K562 (cell line): ENCODE results near the gene TNFAIP8L2. TPM values are rescaled to one million over a fixed set of nuclear protein-coding genes. Genes with fewer than 3 reads are reported as not detected.

Experiments used
- CC2D1A ChIP-seq: fragments of 450-650 bp; IDR thresholded peaks from 2 replicates; pipeline ENCODE4 v1.6.1; 2017; ENCODE audit warnings: mild to moderate bottlenecking
- COPS2 ChIP-seq: fragments of 450-650 bp; conservative IDR thresholded peaks from 2 replicates; pipeline ENCODE4 v1.6.1; 2016; ENCODE audit warnings: mild to moderate bottlenecking, moderate library complexity
- ESRRB ChIP-seq: fragments of 250-450 bp; sonication (Bioruptor Pico); IDR thresholded peaks from 2 replicates; pipeline ENCODE4 v1.5.0; 2020; ENCODE audit warnings: mild to moderate bottlenecking, moderate library complexity, borderline replicate concordance
- HLTF ChIP-seq: fragments of 450-650 bp; IDR thresholded peaks from 2 replicates; pipeline ENCODE4 v1.6.1; 2016
- MBD2 ChIP-seq: sonication (generic); IDR thresholded peaks from 2 replicates; pipeline ENCODE4 v1.6.1; 2016; ENCODE audit warnings: low read depth, borderline replicate concordance
- MXI1 ChIP-seq: IDR thresholded peaks from 2 replicates; pipeline ENCODE4 v1.6.1; 2011; ENCODE audit warnings: low read depth, mild to moderate bottlenecking, improper control_type of control experiment, low read length
- NUFIP1 ChIP-seq: fragments of 450-650 bp; IDR thresholded peaks from 2 replicates; pipeline ENCODE4 v1.6.1; 2018; ENCODE audit not compliant: partially characterized antibody
- SMARCC2 ChIP-seq: fragments of 450-650 bp; IDR thresholded peaks from 2 replicates; pipeline ENCODE4 v1.6.1; 2017; ENCODE audit warnings: antibody characterized with exemption, moderate library complexity, mild to moderate bottlenecking, low read depth
- ZNF408 ChIP-seq: fragments of 250-450 bp; sonication (Bioruptor Pico); IDR thresholded peaks from 2 replicates; pipeline ENCODE4 v1.4.0; 2020; ENCODE audit warnings: low read depth, mild to moderate bottlenecking, moderate library complexity
- polyA plus RNA-seq, 8 experiments: library from polyadenylated mRNA; depleted of rRNA in 4 of 8; stranded (reverse) in 5 of 8; unstranded in 3 of 8; fragments of >200 nt; fragmentation: Nextera tagmentation in 2 of 8; fragmentation: Illumina TruSeq in 1 of 8; extraction: Ambion mirVana in 2 of 8; extraction: Trizol in 1 of 8; gene quantifications; 2 replicates each; pipeline versions ENCODE4 v1.2.1 to v1.2.3, GENCODE V29; 2011 to 2014; ENCODE audit warnings: inconsistent platforms in 1 of 8, missing spikeins in 1 of 8
- total RNA-seq, 7 experiments: library from RNA; depleted of rRNA in 6 of 7; stranded (reverse); fragments of >200 nt in 6 of 7; fragmentation: Illumina TruSeq in 2 of 7; extraction: Trizol in 2 of 7; gene quantifications; 2 replicates each; pipeline versions ENCODE4 v1.2.1 to v1.2.3, GENCODE V29; 2011 to 2021; ENCODE audit warnings: low replicate concordance in 1 of 7
- TF ChIP-seq, protein P1 (sequence below): fragments of 200-600 bp; sonication (generic); IDR thresholded peaks from one replicate; pipeline ENCODE4 v1.6.1; 2012; ENCODE audit warnings: mild to moderate bottlenecking, low read depth, low read length, inconsistent platforms
- TF ChIP-seq, protein P2 (sequence below), 2 experiments: fragments of 450-650 bp in 1 of 2; sonication (generic) in 1 of 2; formaldehyde crosslinking; conservative IDR thresholded peaks; 2 replicates each; pipeline versions ENCODE4 v1.4.0 to v1.8.1; 2020 to 2022; ENCODE audit warnings: mild to moderate bottlenecking in 1 of 2, missing genetic modification reagents in 1 of 2

The TNFAIP8L2 gene
- total and polyA plus RNA-seq, 9 of the 15 experiments (the other 6 are each of a cell fraction or from before 2014, with no cell fraction given) = 0.05 to 1.7 (median 0.52) TPM

DNA sequence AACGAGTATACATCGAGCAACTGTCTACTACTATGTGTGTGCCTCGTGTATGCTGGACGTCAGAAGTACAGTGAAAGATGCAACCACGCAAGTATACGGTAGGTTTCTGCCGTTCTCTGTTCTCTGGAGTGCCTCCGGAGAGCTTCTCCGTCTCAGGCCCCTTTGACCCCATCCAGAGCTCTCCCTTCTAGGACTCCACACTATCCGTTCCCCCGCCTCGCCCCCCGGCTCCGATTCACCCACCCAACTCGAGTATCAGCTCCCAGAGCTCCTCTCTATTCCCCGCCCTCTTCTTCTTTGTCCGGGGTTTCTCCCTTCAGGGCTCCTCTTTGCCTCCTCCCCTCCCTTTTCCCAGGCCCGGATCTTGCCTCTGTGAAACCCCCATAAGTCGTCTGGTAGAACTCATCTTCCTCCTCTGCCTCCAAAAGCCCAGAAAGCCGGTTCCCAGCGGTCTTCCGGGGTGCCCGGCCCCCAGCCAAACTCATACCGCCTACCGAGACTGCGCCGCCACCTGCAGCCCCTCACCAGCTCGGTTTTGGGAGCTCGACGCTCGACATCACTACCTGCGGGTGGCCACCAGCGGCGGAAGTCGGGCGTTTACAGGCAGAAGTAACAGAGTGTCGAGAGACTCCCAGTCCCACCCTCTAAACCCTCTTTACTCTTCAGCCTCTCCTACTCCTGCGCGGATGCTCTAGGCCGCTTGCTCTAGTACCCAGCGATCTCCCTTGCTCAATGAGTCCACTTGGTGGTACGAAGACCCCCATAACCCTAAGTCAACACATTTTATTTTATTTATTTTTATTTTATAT is 33.4 kb downstream of the TNFAIP8L2 start, which contains the start of gene VPS72 (continued):
- TF ChIP-seq, protein P1, sequence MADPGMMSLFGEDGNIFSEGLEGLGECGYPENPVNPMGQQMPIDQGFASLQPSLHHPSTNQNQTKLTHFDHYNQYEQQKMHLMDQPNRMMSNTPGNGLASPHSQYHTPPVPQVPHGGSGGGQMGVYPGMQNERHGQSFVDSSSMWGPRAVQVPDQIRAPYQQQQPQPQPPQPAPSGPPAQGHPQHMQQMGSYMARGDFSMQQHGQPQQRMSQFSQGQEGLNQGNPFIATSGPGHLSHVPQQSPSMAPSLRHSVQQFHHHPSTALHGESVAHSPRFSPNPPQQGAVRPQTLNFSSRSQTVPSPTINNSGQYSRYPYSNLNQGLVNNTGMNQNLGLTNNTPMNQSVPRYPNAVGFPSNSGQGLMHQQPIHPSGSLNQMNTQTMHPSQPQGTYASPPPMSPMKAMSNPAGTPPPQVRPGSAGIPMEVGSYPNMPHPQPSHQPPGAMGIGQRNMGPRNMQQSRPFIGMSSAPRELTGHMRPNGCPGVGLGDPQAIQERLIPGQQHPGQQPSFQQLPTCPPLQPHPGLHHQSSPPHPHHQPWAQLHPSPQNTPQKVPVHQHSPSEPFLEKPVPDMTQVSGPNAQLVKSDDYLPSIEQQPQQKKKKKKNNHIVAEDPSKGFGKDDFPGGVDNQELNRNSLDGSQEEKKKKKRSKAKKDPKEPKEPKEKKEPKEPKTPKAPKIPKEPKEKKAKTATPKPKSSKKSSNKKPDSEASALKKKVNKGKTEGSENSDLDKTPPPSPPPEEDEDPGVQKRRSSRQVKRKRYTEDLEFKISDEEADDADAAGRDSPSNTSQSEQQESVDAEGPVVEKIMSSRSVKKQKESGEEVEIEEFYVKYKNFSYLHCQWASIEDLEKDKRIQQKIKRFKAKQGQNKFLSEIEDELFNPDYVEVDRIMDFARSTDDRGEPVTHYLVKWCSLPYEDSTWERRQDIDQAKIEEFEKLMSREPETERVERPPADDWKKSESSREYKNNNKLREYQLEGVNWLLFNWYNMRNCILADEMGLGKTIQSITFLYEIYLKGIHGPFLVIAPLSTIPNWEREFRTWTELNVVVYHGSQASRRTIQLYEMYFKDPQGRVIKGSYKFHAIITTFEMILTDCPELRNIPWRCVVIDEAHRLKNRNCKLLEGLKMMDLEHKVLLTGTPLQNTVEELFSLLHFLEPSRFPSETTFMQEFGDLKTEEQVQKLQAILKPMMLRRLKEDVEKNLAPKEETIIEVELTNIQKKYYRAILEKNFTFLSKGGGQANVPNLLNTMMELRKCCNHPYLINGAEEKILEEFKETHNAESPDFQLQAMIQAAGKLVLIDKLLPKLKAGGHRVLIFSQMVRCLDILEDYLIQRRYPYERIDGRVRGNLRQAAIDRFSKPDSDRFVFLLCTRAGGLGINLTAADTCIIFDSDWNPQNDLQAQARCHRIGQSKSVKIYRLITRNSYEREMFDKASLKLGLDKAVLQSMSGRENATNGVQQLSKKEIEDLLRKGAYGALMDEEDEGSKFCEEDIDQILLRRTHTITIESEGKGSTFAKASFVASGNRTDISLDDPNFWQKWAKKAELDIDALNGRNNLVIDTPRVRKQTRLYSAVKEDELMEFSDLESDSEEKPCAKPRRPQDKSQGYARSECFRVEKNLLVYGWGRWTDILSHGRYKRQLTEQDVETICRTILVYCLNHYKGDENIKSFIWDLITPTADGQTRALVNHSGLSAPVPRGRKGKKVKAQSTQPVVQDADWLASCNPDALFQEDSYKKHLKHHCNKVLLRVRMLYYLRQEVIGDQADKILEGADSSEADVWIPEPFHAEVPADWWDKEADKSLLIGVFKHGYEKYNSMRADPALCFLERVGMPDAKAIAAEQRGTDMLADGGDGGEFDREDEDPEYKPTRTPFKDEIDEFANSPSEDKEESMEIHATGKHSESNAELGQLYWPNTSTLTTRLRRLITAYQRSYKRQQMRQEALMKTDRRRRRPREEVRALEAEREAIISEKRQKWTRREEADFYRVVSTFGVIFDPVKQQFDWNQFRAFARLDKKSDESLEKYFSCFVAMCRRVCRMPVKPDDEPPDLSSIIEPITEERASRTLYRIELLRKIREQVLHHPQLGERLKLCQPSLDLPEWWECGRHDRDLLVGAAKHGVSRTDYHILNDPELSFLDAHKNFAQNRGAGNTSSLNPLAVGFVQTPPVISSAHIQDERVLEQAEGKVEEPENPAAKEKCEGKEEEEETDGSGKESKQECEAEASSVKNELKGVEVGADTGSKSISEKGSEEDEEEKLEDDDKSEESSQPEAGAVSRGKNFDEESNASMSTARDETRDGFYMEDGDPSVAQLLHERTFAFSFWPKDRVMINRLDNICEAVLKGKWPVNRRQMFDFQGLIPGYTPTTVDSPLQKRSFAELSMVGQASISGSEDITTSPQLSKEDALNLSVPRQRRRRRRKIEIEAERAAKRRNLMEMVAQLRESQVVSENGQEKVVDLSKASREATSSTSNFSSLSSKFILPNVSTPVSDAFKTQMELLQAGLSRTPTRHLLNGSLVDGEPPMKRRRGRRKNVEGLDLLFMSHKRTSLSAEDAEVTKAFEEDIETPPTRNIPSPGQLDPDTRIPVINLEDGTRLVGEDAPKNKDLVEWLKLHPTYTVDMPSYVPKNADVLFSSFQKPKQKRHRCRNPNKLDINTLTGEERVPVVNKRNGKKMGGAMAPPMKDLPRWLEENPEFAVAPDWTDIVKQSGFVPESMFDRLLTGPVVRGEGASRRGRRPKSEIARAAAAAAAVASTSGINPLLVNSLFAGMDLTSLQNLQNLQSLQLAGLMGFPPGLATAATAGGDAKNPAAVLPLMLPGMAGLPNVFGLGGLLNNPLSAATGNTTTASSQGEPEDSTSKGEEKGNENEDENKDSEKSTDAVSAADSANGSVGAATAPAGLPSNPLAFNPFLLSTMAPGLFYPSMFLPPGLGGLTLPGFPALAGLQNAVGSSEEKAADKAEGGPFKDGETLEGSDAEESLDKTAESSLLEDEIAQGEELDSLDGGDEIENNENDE = no peak
- TF ChIP-seq, protein P2, sequence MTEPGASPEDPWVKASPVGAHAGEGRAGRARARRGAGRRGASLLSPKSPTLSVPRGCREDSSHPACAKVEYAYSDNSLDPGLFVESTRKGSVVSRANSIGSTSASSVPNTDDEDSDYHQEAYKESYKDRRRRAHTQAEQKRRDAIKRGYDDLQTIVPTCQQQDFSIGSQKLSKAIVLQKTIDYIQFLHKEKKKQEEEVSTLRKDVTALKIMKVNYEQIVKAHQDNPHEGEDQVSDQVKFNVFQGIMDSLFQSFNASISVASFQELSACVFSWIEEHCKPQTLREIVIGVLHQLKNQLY (CRISPR knock-in tag; conservative IDR thresholded peaks at IDR 0.05) = no peak
- no peak for TF ChIP-seq COPS2
- TF ChIP-seq CC2D1A = peak; percentile 37; the same call in 1 of the 2 replicates
- TF ChIP-seq MBD2 = 0 out of 2 replicates have a peak, but pooled peaks have one; percentile 69
- no peak for TF ChIP-seq ZNF408
- TF ChIP-seq HLTF = no peak
- no peak for TF ChIP-seq ESRRB (CRISPR knock-in tag)
- 0 out of 2 replicates have a peak, but pooled peaks have one; percentile 35 for TF ChIP-seq SMARCC2
- TF ChIP-seq MXI1 = peak; percentile 45; the same call in 1 of the 2 replicates
- no peak for TF ChIP-seq NUFIP1
